Peyer's patch (tissue), 4 donors: Measurements from ENCODE around the gene TGFA.

ENCODE experiments used
- POLR2A ChIP-seq, 2 donors: fragments of 450-650 bp; IDR thresholded peaks; one replicate each; pipeline ENCODE4 v1.5.1; 2017; ENCODE audit warnings: antibody characterized with exemption in 2 of 2, mild to moderate bottlenecking in 2 of 2, moderate library complexity in 2 of 2
- TF ChIP-seq, protein P1 (sequence below), 6 experiments: fragments of 450-650 bp in 4 of 6; fragments of 200-600 bp in 2 of 6; sonication (generic) in 1 of 6; IDR thresholded peaks; one replicate each; pipeline ENCODE4 v1.5.1; 2017 to 2019; ENCODE audit warnings: antibody characterized with exemption in 6 of 6, mild to moderate bottlenecking in 3 of 6, moderate library complexity in 1 of 6

GRCh38 chr2:70546885-70547284 lies 6.7 kb downstream of the TGFA start:
- TF ChIP-seq, protein P1, sequence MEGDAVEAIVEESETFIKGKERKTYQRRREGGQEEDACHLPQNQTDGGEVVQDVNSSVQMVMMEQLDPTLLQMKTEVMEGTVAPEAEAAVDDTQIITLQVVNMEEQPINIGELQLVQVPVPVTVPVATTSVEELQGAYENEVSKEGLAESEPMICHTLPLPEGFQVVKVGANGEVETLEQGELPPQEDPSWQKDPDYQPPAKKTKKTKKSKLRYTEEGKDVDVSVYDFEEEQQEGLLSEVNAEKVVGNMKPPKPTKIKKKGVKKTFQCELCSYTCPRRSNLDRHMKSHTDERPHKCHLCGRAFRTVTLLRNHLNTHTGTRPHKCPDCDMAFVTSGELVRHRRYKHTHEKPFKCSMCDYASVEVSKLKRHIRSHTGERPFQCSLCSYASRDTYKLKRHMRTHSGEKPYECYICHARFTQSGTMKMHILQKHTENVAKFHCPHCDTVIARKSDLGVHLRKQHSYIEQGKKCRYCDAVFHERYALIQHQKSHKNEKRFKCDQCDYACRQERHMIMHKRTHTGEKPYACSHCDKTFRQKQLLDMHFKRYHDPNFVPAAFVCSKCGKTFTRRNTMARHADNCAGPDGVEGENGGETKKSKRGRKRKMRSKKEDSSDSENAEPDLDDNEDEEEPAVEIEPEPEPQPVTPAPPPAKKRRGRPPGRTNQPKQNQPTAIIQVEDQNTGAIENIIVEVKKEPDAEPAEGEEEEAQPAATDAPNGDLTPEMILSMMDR (IDR thresholded peaks at IDR 0.05) = no peak
- no peak for TF ChIP-seq POLR2A (IDR thresholded peaks at IDR 0.05)
